ENCODE measurements around the gene SPATA6. TPM values are rescaled to one million over a fixed set of nuclear protein-coding genes. Genes with fewer than 3 reads are reported as not detected.

Gene SPATA6
- total RNA-seq, 2 donors from 2014 or later, result 42.8 to 51.5 TPM

GRCh38 chr1:48422009-48422408, 50.0 kb downstream of the SPATA6 start:
- H3K36me3 Mint-ChIP-seq (ENCODE audit: low read depth), result peaks cover 14% of the 10 kb centered on the region
- TF ChIP-seq CTCF (conservative IDR thresholded peaks at IDR 0.05), result no peak
- Histone ChIP-seq H3K36me3 (ENCODE audit: control insufficient read depth, insufficient read depth, low read length) (no peaks in the 10 kb centered on the region), H3K9ac (ENCODE audit: extremely low read depth, low read length, poor library complexity, severe bottlenecking) (no peak overlapping the region), H3K27me3 (ENCODE audit: control insufficient read depth, insufficient read depth, low read length, poor library complexity, severe bottlenecking) (no peaks in the 10 kb centered on the region), H3K4me3 (ENCODE audit: low read length) (no peak overlapping the region), H3K27ac (ENCODE audit: low read depth, low read length) (no peak overlapping the region), H3K9me3 (ENCODE audit: control insufficient read depth, low read length) (no peaks in the 10 kb centered on the region), H3K4me1 (ENCODE audit: control insufficient read depth, insufficient read depth, low read length) (no peaks in the 10 kb centered on the region)
- WGBS, 2 experiments (ENCODE audit: insufficient coverage in 1 of 2, insufficient read length in 1 of 2), result 87 to 95% methylated on average over 1 of the region's 1 CpG
- no peak for DNase-seq
- no peak overlapping the region for H3K27ac Mint-ChIP-seq
- peaks cover 8% of the 10 kb centered on the region for H3K4me1 Mint-ChIP-seq
- no peaks in the 10 kb centered on the region for H3K9me3 Mint-ChIP-seq
- H3K4me3 Mint-ChIP-seq, result no peak overlapping the region
- no peaks in the 10 kb centered on the region for H3K27me3 Mint-ChIP-seq (ENCODE audit: insufficient read depth)

- Histone ChIP-seq H3K4me1 (ENCODE audit: control insufficient read depth, insufficient read depth, low read length) (no peaks in the 10 kb centered on the region), H3K9ac (ENCODE audit: extremely low read depth, low read length, poor library complexity, severe bottlenecking) (no peak overlapping the region), H3K9me3 (ENCODE audit: control insufficient read depth, low read length) (no peaks in the 10 kb centered on the region), H3K36me3 (ENCODE audit: control insufficient read depth, insufficient read depth, low read length) (no peaks in the 10 kb centered on the region), H3K27ac (ENCODE audit: low read depth, low read length) (no peak overlapping the region), H3K4me3 (ENCODE audit: low read length) (no peak overlapping the region), H3K27me3 (ENCODE audit: control insufficient read depth, insufficient read depth, low read length, poor library complexity, severe bottlenecking) (no peaks in the 10 kb centered on the region)
- Mint-ChIP-seq H3K27ac (no peak overlapping the region), H3K4me3 (no peak overlapping the region), H3K27me3 (ENCODE audit: insufficient read depth) (no peaks in the 10 kb centered on the region), H3K9me3 (no peaks in the 10 kb centered on the region), H3K4me1 (peaks cover 21% of the 10 kb centered on the region), H3K36me3 (ENCODE audit: low read depth) (peaks cover 10% of the 10 kb centered on the region)
- WGBS, 2 experiments (ENCODE audit: insufficient coverage in 1 of 2, insufficient read length in 1 of 2), result 100% methylated on average over 1 of the region's 1 CpG; no CpG with 5 or more reads in 1 of the 2 experiments
- TF ChIP-seq CTCF (conservative IDR thresholded peaks at IDR 0.05), result no peak
- no peak for DNase-seq
Measured at GRCh38 chr1:48418742-48419141, 53.3 kb downstream of the SPATA6 start.

GRCh38 chr1:48415050-48415449, 57.0 kb downstream of the SPATA6 start:
- no peaks in the 10 kb centered on the region for H3K27me3 Mint-ChIP-seq (ENCODE audit: insufficient read depth)
- WGBS, 2 experiments (ENCODE audit: insufficient coverage in 1 of 2, insufficient read length in 1 of 2), result 90 to 100% methylated on average over 3 to 4 of the region's 4 CpGs
- H3K4me1 ChIP-seq (ENCODE audit: control insufficient read depth, insufficient read depth, low read length), result no peaks in the 10 kb centered on the region
- no peaks in the 10 kb centered on the region for H3K9me3 ChIP-seq (ENCODE audit: control insufficient read depth, low read length)
- peaks cover 21% of the 10 kb centered on the region for H3K36me3 Mint-ChIP-seq (ENCODE audit: low read depth)
- H3K36me3 ChIP-seq (ENCODE audit: control insufficient read depth, insufficient read depth, low read length), result peaks cover 3% of the 10 kb centered on the region
- no peak for DNase-seq
- H3K27ac ChIP-seq (ENCODE audit: low read depth, low read length), result no peak overlapping the region
- no peak overlapping the region for H3K27ac Mint-ChIP-seq
- H3K9ac ChIP-seq (ENCODE audit: extremely low read depth, low read length, poor library complexity, severe bottlenecking), result no peak overlapping the region
- no peak overlapping the region for H3K4me3 ChIP-seq (ENCODE audit: low read length)
- peaks cover 21% of the 10 kb centered on the region for H3K4me1 Mint-ChIP-seq
- peaks cover 5% of the 10 kb centered on the region for H3K9me3 Mint-ChIP-seq
- no peak for TF ChIP-seq CTCF (conservative IDR thresholded peaks at IDR 0.05)
- no peaks in the 10 kb centered on the region for H3K27me3 ChIP-seq (ENCODE audit: control insufficient read depth, insufficient read depth, low read length, poor library complexity, severe bottlenecking)
- no peak overlapping the region for H3K4me3 Mint-ChIP-seq

All from endodermal cell (in vitro differentiated cells).